Measurements from ENCODE around the gene DNAJC15.

Gene DNAJC15

DNA sequence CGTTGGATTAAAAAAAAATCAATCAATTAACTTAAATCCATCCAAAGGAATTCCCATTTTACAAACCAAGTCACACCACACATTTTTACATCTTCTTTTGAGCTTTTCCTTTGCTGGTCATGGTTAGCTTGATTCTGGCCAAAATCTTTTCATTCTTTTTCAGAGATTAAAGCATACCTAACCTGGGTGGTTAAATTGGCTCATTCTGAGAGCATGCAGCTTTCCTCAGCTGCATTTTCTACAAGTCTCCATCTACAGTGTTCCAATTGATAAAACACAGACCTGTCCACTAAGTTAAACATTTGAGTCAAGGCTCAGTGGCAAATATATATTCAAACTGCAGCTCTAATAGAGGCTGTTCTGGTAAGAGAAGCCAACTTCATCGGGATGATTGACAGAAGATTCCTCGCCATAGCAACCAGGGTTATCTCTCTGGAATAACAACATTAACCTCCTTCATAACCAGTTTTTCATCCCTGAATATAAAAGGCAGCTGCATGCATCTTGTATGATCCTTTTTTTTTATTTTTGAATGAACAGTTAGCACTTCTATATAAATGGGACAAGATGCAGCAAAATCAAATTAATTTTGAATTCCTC is 106.2 kb downstream of the DNAJC15 start:
- DNase-seq = no peak

DNA sequence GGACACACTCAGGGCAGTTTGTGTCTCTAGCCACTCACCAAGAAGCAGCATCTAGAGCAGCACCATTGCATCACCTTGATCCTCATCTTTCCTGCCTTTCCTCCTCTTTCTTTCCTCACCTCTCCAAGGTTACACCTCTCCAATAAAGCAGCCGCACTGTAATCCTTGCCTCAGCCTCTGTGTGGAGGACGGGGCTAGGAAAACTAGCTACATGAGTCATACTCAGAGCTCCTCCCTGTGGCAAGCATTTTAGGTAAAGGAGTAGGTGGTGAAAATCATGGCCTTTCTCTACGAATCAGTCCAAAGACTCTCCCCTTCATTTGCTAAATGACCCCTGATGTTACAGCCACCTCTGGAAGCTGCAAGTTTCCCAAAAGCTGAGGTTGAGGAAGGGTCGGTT is 108.9 kb downstream of the DNAJC15 start:
- DNase-seq = no peak

DNA sequence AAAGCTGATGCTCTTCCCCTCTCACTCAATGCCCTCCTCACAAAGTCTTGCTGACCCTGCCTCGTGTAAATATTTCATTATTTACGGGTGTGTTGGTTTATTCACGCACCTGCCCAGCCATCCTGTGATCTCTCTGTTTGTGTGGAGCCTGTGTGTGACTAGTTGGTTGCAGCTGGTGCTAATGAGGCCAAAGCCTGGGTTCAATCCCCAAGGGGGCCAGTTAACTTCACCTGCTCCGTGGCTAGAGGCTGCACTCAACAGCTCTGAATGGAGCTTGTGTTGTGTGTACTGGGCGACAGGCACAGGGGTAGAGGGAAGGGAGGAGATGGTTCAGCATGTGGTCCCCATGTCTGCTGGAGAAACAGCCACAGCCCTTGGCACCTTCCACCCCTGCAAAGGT is 109.5 kb downstream of the DNAJC15 start:
- DNase-seq = no peak

DNA sequence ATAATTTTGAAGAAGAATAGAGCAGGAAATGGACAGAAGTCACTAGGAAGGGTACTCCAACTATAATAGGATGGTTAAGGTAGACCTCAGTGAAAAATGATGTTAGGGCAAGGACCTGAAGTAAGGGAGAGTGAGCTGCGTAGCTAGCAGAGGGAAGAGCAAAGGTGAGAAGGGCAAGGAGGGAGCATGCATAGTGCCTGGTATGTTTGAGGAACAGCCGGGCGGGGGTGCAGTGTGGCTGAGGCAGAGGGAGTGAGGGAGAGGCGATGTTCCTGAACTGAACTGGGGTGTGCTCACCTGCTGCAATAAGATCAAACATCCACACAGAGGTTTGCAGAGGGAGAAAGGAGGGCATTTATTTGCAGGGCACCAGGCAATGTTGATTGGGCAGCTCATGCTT is 110.4 kb downstream of the DNAJC15 start:
- DNase-seq = no peak

DNA sequence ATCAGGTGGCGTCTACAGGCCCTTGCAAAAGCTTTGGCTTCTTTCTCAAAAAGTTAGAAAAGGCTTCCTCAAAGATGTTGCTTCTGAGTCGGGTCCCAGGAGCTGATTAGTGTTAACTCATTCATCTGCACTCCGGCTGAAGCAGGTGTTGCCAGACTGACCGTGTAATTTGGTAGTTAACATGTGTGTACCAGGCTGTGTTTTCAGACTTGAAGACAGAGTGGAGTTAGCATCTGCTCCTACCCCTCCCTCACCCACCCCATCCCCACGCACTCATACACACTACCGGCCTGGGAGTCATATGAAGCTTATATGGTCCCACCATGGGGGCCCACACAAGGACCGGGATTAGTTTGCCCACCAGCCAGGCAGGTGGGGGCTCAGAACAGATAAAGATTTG is 111.5 kb downstream of the DNAJC15 start:
- DNase-seq = no peak

DNA sequence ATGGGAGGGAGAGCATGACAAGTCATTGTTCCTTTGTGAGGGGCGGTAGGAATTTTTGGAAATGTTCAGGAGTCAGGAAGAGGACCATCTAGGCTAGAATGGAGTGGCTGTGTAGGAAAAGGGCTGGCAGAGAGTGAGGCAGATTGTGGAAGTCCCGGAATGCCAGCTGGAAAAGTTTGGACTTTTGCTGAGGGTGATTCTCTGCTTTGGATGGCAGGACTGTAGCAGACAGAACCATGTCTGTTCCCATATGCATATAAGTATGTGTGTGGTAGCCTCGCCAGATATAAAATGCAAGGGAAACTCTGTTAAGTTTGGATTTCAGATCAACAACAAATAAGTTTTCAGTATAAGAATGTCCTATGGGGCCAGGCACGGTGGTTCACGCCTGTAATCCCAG is 112.1 kb downstream of the DNAJC15 start:
- DNase-seq = no peak

DNA sequence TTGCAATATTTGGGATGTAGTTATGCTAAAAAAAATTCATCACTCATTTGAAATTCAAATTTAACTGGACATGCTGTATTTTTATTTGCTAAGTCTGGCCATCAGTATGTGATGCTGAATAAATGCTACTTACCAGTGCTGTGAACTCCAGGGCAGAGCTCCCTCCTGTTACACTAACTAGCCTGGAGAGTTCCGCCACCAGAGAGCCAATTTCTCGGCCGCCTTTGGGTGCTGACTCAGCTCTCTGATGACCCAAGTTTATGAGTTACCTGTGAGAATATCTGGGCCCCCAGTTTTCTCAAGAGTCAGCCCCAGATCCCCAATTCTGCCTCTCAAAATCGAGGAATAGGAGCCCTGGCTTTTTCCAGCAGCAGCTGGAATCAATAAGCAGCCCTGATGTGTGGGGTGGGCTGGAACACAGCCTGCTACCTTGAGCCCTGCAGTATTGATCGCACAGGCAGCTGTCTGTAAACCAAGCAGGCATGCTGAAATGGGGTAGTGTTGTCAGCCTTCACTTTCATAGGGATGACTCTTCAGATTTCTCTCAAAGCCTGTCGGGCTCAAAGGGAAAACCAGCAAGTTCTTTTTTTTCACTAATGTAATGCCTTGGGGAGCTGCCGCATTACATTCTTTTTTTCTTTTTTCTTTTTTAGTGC is 113.7 kb downstream of the DNAJC15 start:
- no peak for DNase-seq

DNA sequence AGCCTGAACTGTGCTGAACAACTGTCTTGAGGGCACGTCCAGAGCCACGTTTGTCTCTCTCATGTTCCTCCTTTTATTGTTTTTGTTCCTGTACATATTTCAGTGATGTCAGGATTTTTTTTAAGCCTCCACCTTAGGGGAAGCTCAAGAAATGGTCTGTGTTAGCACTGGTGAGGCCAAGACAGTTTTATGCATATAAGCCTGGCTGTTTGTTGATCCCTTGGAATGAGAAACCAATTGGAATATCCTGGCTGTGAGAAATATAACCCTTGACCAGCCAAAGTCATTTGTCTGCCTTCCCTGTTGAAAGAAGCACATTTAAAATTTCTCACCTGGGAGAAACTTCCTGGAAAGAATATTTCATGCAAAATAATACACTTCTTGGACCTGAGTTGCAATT is 115.8 kb downstream of the DNAJC15 start:
- no peak for DNase-seq

DNA sequence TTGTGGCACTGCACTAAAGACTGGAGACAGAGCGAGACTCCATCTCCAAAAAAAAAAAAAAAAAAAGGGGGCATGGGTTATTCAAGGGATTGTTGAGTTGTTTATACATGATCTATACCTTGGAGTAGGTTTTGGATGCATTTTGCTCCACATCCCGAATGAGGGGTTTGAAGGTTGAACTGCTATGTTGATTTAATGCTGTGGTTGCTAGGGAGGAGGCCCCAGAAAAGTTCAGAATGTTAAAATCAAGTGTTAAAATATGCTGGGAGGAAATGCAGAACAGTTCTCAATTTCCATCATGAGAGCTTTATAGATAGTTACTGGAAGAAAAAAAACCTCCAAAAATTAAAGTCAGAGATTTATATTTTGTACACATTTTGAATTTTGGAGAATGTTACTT is 116.5 kb downstream of the DNAJC15 start:
- DNase-seq = no peak

DNA sequence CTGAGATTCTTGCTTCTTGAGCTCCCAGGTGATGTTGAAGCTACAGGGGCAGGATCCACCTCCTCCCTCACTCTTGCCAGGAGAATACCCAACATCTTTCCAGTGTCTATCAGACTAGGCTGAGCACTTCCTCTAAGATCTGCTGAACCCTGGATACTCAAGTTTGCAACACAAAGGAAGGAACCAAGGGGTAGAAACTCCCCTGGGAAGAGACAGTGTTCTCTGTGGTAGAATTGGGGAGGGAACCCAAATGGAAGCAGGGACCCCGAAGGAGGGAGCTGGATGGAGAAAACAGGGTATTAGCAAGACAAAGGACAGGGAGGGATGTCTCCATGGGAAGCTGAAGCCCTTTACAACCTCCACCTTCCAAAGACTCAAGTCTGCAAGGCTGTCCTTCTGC is 117.6 kb downstream of the DNAJC15 start:
- no peak for DNase-seq

DNA sequence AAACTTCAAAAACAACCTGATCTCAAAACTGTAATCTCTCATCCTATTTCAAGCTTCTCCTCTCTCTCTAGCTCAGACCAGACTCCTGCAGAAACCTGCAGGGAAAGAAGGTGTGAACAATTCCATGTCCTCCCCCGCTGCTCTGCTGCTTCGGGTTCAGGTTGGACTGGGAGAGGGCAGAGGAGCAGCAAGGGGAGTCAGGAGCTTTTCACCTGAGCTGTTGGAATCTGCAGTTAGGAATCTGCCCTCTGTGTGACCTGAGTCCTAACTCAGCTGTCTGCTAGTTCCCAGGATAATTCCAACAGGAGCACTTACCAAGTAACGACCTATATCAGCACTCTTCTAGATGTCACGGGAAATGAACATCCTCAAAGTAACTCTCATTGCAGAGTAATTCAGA is 118.3 kb downstream of the DNAJC15 start:
- DNase-seq = no peak

DNA sequence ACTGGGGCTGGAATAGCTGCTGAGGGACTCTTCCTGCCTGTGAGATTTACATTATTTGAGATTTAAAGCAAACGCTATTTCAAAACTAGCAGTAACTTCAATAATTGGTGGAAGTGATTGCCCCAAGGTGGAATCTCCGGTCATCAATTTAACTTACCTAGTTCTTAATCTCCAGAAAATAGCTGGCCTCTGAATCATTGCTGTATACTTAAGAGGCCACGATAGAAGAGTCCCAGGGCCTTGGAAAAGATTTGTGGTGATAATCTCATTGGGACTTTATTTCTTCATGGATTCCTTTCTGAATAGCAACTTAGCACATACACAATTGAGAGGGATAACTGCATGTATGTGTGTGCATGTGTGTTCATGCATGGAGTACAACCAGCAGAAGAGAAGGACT is 120.2 kb downstream of the DNAJC15 start:
- no peak for DNase-seq

DNA sequence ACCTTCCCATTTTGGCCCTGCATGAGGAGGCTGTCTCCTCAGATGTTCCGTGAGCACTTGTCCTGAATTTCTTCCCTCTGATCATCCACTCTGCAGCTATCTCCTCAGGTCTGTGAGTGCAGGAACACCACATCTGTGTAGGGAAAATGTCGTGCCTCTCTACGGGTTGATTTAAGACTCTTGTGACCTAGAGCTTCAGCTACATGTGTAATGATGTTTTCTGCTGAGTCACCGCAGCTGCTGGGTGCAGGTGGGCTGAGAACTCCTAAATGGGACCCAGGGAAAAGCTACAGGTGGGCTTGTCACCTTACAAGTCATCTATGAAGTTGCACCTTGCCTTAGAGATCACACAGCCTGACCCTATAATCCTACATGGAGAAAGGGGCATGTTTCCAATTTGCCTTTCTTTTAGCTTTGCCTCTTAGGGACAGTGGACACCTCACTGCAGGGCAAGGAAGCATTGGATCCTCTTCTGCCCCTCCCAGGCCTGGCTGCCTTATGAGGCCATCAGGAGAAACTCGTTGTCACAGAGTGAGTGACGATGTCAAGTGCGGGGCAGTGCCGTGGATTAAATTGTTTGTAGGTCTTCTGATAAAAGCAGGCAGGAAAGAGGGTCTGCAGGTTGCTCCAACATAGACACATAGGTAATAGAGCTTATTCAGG is 122.3 kb downstream of the DNAJC15 start:
- no peak for DNase-seq

DNA sequence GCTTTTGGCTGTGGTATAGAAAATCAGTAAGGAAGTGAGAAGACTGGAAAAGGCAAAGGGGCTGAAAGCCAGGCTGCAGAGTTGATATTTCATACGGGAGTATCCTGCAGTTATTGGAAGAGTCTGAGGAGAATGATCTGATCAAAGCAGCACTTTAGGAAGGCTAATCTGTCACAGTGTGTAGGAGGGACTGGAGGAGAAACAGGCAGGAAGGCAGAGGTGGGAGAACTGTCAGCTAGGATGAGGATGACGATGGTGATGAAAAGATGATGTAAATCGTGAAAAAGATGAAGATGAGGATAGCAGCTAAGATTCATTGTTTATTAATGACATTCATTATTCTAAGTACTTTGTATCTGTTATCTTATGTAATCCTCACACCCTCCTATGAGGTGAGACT is 123.0 kb downstream of the DNAJC15 start:
- DNase-seq = no peak

DNA sequence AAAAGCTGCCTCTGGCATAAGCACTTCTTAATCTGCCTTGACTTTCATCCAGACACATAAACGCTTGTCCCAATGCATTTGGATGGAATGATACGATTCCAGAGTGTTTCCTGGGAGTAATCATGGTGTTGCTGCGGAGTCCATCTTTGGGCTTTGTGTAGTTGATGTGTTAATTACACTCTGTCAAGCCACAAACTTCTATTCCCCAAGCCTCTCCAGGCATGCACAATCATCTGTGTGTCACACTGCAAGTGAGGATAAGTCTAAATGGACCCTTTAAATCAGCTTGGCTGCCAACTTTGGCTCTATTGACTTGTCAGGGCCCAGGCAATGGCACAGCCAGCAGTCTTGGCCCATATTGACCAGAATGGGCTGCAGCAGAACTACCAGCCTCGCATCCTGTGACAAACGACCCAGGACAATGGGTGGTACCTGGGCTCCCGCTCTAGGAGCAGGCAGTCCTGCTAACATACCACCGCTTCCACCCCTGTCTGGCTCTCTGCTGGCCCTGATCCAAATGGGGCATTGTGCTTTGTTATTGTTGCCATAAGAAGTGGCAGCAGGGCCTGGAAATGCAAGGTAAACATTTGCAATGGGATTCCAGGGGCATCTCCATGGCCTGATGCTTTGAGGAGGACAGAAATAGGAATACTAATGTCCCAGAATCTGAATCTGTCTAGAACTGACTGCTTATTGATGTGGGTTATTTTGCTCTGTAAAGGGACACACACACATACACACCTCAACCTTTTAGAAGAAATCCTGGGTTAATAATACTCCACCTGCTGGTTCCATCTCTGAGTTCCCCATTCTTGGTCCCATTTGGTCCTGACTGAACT is 127.2 kb downstream of the DNAJC15 start:
- no peak for DNase-seq

DNA sequence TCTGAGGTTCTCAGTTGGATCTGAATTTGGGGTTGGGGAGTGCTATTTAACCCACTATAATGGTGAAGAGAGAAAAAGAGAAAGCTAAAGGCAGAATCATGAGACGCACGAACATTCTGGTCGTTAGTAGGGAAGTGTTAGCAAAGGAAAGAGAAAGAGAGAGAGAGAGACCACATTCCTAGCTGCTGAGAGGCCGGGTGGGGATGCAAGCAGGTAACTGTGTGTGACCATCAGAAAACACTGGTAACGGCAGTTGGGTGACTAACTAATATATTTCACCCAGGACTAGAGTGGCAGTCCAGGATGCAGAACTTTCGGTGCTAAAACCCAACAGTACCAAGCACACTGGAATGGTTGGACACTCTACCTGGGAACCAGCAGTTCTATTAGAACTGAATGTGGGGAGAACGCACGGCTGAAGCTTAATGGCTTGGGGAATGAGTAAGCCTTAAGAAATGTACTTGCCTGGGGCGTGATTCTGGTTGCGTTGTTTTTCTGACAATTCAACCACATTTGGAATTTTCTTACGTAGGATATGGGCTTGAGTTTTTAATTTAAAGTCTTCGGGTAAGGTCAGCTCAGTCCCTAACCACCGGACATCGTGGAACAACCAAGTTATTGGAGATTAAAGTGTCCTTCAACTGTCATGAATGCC is 130.2 kb downstream of the DNAJC15 start:
- DNase-seq = no peak

DNA sequence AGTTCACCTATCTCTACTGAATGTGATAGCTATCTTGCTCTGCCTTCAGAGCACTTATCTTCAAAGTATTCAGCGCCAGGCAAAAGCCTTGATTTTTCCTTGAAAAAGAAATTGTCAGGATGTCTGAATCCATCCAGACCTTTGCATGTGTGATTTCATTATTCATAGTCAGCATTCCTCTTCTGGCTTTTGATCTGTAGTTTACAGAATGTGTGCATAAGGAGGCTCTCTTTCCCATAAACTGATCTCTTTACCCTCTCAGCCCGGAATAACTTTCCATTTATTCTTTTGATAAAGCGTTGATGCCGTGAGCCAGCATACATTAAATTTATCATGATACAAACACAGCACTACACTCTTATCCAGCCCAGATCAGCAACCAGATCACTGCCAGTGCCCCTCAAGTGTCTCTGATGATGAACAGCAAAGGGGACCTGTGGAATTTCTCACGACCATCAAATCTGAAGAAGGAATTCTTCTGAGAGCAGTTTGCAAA is 130.8 kb downstream of the DNAJC15 start:
- no peak for DNase-seq

DNA sequence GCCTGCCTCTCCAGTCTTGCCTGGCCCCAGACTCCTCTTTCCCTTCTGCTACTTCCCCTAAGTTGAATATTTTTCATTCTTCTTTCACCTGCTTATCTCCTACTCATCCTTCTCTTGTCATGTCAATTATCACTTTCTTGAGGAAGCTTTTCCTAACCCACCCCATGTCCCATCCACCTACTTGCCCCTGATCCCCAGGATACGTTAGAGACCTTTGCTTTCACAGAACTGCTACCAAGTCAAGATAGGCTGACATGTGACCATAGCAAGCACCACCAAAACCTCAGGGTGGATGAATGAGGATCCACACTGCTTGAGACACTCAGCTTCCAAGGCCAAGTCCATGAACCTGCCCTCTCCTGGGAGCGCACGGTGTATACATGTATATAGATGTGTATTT is 131.5 kb downstream of the DNAJC15 start:
- DNase-seq = no peak

DNA sequence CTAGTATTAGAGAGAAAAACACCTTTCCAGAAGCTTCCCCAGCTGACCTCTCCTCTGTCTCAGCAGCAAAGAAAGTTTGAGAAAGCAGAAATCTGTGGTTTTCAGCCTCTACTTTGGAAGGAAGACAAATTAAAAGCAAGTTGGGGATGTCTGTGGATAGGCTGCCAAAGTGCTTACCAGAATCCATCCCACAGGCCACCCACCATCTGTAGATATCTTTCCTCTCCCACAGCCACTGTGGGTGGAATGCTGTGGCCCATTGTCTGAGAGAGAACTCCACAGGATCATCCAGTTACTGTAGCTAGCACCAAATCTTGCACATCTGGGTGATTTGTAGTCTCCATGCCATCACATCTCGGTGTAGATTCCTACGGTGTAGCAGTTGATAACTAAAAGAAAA is 133.5 kb downstream of the DNAJC15 start:
- DNase-seq = no peak

DNA sequence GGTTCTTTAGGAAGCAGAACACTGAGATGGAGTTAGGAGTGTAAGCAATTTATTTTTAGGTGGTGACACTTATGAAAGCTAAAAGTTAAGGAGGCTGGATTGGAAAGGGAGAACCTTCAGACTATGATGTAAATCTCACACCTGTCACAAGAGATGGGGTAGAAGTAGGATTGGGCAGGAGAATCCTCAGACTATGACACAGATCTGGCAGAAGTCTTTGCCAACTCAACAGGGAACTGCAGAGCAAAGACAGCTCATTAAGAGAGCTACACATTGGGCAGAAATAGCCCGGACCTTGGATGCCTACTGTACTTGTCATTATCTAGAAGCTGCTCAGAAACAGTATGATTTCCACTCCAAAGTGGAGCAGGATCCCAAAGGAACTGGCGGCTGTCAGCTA is 134.4 kb downstream of the DNAJC15 start:
- DNase-seq = no peak

DNA sequence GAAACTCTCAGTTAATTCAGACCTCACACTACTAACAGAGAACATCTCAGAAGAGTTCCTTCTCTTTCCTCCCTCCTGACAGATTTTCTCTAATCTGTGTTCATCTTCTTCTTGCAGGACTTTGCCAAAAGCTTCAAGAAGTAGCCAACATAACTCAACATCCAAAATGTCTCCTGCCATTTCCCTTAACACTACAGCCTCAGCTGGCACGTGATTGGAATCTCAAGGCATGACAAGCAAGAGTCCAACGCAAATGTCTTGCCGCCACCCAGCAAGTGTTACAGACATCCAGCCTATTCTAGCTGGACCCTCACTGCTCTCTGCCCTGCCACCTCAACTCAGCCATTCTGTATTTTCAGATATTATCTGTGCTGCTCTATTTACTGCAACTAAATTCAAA is 135.1 kb downstream of the DNAJC15 start:
- DNase-seq = no peak

DNA sequence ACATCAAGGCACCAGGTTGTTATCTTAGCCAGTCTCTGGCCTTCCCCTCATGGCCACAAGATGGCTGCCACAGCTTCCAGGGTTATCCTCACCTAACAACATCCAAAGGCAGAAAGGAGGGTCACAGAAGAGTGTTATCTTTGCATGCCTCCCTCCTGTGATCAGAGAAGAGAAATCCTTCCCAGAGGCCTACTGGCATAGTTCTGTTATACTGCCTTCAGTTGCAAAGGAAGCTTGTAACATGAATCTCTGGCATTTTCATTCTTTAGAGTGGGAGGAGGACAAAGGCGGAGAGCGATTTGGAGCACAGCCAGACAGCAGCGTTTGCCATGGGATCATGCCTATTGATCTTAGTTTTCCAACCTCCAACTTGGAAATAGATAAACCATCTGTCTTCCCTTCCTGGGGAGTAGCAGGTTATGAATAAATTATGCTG is 135.7 kb downstream of the DNAJC15 start:
- DNase-seq = no peak
